ENCODE measurements around the gene COL11A2.

The COL11A2 gene

GRCh38 chr6:33114406-33114805 is 77.9 kb downstream of the COL11A2 start:
- no peak for ATAC-seq

DNA sequence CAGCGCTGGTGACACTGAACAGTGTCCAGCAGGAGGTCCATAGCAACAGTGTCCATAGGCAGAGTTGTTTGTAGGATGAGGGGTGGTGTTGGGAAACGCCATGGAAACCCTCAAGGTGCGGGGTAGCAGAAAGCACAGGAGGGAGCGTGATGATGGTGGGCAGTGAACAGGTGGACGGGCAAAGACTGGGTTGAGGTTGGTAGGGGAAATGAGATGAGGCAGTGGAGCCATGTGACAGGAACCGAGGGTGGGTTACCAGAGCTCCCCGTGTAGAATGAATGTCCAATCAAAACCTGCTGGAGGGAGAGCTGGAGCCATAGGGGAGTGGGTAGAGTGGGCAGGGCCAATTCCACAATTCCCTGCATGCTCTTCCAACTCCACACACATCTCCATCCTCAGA is 78.5 kb downstream of the COL11A2 start:
- ATAC-seq = no peak

All from activated CD4-positive, CD25-positive, alpha-beta regulatory T cell treated with anti-CD3 and anti-CD28 coated beads, Interleukin-2, amount 50 U/mL, for 24 hours (primary cell).